Stimulated activated CD8-positive, alpha-beta memory T cell treated with anti-CD3 and anti-CD28 coated beads, Interleukin-7, amount 100 ng/mL, for 1 hour (primary cell): ENCODE measurements around the gene ZDHHC14.
"Not testable (repeated sequence)": the region's sequence is repeated elsewhere in the genome, so short reads cannot be mapped to it uniquely, and the experiment has no call there.

Experiments
- DNase-seq, 2 donors: peaks; one replicate each; pipeline ENCODE4 v3.0.0-alpha.2; 2020; ENCODE audit warnings: low read depth in 2 of 2

ZDHHC14 gene

DNA sequence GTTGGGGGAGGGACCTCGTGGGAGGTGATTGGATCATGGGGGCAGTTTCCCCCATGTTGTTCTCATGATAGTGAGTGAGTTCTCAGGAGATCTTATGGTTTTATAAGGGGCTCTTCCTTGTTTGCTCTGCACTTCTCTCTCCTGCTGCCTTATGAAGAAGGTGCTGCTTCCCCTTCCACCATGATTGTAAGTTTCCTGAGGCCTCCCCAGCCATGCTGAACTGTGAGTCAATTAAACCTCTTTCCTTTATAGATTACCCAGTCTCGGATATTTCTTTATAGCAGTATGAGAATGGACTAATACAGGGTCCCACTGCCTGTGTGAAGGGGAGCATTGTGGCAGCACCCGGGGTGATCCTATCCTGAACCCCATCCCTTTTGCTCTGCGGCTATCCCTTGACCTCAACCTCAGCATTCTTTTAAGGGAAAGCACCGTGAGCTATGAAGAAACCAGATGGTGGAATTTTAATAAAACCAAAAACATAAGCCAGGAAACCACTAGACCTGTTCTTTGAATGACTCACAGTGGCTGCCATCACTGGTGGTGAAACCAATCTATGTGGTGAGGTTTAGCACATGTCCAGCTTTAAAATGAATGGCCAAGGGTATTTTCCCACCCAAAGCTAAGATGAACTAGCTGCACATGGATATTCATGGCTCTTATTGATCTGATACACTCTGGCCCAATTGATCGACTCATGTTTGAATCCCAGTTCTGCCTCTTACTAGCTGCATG is 62.2 kb downstream of the ZDHHC14 start:
- DNase-seq, result no peak

DNA sequence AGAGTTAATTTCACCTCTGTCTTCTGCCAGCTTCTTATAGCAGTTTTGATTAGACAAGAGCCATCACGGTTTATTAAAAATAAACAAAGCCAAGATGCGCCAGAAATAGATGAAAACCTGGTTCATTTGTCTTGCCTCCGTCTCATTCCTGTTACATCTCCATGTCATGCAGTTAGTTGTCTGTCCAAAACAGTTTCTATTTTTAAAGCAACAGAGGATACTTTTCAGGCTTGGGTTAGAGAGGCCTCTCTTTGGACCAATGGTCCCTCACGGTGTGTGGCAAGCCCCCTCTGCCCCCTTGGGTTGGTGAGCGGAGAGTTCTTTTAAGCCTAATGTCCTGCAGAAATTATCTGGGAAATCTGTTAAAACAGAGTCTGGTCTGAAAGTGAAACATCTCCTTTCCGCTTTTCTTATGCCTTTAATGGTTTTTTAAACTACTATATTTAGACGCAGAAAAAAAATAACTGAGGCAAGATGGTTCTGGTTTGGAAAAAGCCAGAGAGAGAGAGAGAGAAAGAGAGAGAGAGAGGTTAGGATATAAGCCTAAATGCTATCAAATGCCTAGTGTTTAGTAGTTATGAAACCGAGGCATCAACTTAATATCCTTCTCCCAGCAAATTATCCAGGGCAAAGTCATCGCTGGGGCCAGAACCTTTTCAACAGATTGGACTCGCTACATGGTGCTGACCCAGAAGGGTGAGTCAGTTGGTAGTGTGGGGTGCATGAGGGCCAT is 64.5 kb downstream of the ZDHHC14 start:
- DNase-seq, result no peak

DNA sequence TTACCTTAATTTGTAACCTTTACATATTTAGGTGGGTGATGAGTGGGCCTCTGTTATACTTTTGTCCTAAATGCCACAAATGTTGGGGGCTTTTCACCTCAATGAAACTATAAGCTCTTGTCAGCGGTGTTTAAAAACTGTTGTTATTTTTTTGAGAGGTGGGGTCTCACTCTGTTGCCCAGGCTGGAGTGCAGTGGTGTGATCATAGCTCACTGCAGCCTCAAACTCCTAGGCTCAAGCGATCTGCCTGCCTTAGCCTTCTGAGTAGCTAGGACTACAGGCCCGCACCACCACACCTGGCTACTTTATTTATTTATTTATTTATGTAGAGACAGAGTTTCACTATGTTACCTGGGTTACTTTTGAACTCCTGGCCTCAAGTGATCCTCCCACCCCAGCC is 66.7 kb downstream of the ZDHHC14 start:
- DNase-seq, result no peak

DNA sequence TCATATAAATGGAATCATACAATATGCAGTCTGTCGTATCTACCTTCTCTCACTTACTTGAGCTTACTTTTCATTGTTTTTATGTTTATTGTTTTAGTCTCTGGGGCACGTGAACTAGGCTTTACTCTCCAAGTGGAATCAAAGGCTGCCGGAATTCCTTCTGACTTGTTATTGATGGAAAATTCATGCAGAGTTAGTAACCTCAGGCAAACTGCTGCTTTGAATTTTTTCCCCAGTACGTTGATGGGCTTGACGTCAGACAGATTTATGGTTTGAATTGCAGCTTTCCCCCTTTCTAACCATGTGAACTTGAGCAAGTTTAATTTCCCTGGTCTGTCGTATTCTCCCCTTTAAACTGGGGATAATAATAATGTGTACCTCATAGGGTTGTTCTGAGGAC is 68.6 kb downstream of the ZDHHC14 start:
- DNase-seq, result no peak

DNA sequence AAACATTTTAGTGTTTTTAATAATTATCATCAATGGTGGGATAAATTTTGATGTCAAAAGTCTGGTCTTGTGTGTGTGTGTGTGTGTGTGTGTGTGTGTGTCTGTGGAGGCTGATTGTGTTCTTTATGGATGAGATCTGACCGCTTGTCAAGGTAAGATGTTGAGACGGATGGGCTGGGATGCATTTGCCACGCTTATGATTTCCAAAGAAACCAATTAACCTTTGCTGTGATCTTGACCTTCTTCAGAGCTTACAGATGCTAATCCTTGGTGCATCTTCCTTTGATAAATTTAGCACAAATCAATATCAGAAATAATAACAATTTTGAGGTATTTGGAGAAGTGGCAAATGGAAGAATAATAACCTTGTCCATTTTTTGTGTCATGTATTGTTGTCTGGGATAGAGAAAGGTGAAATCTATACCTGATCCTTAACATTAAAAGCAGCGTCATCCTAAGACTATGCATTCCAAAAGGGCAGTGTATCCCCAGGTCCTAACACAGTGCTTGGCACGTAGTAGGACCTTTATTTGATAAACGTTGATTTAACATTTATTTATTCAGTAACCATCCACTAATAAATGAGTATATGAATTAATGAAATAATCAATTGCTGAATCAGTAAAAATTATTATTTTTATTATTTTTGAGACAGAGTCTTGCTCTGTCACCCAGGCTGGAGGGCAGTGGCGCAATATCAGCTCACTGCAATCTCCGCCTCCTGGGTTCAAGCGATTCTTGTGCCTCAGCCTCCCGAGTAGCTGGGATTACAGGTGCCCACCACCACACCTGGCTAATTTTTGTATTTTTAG is 70.1 kb downstream of the ZDHHC14 start:
- no peak for DNase-seq

DNA sequence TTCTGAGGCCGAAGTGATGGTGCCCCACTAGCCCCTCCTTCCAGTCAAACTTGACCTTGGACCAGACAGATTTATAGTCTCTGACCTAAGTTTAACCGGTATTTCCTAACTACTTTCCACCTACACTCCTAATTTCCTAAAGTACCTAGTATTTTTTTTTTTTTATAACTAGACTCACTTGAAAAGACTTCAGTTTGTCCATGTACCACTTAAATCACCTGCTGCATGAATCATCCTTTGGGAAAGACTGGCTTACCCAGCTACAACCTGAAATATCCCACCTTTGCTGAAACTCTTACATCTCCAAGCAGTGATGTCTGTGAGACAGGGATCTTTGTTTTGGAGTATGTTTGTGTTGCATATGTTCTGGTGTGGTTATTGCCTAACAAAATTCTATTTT is 71.1 kb downstream of the ZDHHC14 start:
- DNase-seq, result no peak

DNA sequence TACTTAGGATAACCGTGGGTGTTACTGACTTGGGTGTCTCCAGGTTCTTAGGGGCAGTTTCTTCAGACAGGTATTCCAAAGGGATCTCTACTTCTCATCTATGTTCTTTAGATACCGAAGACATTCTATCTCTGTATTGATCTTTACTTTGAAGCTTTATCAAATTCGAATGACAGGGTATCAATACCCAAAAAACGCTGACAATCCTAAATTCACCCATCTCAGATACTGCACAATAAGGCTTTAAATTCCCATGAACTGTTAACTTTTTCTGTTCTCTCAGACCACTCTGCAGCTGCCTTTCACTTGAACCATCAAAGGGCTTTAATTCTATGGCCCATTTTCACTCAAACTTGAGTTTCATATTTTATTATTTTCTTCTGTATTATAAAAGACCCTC is 72.1 kb downstream of the ZDHHC14 start:
- DNase-seq, result no peak

DNA sequence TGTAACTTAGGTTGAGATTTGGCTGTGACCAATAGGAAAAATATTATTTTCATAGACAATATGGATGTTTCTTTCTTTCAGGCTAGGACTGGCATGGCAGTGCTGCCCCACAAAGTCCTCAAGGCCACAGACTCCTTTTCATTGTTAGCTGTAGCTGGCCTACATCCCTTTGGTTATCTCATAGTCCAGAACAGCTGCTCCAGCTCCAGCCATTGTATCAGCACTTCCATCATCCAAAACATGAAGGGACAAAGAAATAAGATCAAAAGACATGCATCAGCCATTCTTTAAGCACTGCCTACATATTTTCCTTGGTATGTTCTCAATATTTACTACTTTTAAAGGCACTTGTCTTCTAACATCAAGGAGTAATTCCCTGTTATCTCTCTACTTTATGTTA is 73.0 kb downstream of the ZDHHC14 start:
- no peak for DNase-seq

DNA sequence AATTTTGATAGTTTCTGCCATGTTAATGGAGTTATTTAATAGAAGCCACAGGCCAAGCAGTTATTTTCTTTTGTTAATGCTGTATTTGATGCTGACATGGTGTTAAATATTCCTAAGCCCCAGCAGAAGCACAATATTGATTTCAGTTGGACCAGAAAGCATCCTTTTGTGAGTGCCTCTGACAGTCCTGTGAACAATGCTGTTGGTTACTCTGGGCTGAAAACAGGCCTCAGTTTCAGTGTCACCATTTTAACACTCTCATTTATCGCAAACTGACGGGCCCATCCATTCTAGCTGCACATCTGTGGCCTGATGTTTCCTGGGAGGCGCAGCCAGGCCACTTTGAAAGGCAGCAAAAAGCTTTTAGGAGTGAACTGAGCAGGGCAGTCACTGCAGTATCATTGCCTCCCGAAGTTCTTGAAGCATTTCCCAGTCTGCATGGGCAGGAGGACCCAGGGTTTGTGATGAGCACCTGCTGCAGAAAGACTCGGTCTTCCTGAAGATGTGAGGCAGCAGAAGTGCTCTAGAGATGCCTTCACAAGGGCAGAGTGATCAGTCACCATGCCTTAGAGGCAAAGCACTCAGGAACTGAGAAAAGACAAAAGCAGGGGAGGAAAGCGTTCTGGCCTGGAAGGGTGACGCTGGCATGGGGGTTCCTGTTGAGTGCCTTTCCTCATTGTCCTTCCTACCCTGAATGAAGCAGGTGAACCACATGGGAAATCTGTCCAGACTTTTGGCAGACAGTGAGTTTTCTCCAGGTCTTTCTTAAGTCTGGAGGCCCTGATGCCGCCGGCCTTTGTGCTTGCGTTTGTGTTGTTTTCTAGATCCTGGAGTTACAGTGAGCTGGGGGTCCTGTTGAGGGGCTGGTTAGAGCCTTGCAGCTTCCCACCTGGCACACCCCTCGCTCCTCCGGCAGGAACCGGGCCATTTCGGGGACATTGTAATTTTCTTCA is 74.0 kb downstream of the ZDHHC14 start:
- DNase-seq, result no peak

DNA sequence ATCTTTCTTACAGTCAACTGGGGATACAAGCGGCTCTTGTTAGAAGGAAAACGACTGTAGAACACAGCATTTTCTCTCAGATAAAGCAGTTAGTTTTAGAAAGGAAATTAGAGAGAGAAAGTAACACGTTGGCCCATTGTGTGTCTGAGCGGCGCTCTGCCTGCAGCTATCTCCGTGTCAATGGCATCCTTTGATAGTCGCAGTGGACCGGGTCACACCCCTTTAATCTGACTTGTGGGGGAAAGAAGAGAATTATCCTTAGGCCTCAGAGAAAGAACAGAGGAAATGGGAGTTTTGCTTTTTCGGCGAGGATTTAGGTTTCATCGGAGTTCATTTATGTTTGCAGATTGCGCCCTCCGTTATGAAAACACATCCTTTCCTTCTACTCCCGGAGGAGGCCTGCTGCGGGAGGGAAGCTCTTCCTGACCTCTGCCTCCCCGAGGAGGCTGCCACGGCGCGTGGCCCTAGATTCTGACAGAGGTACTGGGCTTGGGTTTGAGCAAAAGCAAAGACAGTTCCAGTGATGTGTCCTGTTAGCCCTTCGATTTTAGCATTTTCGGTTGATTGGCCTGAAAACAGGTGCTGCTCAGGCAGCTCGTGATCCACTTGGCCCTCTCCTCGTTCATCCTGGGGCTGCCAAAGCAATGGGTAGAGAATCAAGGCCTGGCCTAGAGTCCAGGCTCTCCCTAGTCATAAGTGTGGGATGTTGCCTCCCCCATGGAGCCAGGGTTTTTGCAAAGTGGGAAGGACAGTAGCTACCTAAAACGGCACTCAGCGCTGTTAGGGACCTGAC is 74.9 kb downstream of the ZDHHC14 start:
- DNase-seq, result no peak

DNA sequence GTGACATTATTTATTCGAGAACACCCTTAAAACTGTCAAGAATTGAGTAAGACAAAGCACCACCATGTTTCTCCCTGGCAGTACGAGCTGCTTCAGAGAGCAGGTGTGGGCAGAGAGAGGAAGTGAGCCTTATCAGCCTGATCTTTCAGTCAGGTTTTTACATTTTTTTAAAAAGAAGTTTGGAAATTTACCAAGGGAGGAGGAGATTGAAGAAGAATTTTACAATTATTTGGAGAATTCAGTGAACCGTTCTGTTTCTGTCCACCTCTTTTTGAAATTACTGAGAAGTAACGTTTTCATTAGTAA is 75.5 kb downstream of the ZDHHC14 start:
- DNase-seq, result no peak

DNA sequence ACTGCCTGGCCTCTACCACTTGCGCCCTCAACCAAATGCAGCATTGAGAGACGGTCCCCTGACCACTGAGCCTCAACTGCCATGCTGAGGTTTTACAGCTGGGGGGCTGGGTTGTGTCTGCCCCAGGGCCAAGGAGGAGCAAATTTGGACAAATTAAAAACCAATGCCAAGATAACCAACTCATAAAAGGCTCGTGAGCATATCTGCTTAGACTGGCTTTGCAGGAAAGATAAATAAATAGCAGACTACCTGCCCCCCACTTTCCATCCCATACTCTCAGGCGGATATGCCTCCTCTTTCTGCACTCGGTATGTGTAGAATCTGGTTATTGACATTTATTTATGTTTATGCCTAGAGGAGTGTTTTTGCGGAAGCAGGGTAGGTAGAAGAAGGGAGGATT is 76.8 kb downstream of the ZDHHC14 start:
- no peak for DNase-seq

DNA sequence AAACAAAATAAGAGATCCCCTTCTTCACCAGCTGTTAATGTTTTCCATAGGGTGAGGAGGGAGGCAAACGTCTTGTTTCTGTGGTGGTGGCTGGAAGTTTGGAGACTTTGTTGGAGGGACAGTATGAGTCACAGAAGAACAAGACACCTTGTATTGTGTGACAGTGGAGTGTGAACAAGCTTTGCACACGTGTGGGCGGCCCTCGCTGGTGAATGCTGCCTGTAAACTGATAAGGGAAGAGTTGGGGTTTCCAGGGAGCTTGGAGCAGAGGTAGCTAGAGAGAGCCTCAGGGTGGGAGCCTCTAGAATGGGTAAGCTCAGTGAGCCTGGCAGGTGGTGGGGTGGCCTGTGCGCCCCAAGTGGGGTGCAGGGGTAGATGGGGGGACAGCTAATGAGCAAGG is 78.3 kb downstream of the ZDHHC14 start:
- DNase-seq, result no peak

DNA sequence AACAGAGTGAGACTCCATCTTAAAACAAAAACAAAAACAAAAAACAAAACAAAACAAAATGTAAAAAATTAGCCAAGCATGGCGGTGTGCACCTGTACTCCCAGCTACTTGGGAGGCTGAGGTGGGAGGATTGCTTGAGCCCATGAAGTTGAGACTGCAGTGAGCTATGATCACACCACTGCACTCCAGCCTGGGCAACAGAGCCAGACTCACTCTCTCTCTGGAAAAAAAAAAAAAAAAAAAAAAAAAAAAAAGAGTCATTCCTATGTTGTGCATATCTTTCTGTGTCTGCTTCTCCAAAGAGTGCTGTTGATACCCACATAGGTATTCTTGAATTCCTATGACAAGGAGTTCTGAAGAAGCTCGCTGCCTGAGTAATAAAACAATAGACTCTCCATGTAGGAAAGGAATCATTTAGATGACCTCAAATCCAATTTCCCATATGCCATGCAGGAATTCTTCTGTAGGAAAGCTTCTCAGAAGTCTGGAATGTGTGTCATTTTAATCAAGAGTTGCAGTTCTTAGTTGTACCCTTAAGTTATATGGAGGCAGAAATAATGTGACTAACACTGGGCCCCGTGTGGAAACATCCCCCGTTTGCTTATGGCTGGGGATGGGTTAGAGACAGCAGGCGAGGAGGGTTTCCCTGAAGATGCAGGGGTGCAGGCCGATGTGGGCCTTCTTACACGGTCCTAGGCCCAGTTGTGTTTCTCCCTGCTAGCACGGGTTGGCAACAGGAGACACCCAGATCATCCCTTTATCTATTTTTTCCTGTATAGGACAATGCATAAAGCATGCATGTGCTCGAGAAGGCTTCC is 79.4 kb downstream of the ZDHHC14 start:
- DNase-seq, result no peak

DNA sequence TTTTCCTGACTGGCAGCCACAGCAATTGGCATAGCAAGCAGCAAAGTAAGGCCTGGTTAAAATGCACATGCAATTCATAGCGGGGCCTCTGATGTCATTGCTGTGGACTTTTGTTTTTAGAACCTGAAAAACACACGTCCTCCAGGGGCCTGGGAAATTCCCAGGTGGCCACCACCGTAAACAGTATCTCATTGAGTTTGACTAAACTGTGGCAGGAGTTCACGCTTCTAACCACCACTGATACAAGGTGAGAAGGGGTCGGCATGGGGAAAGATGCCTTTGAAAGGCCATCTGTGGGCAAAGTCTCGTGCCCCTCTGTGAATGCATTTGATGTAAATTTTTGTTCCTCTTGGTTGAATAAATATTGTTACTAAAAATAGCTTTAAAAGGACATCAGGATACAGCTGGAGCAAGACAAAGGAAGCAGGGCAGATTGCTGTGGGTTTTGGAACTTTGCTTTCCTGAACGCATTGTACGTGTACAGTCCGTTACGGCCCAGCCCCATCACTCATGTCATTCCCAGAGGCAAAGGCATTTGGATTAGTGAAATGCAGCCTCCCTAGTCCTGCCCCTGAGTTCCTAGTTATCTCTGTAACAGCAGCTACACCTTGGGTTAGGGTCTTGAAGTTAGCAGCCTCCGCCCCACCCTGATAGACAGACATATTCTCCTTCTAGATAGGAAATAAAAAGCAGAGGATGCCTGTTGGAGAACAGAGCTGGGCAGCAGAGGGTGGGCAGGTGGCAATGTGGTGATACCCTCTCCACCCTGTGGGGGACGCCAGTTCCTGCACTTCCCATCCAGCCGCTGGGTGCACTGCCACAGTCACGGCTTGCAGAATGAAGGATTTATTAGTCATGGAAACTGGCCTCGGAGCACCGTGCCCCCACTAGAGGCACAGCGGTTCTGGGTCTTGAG is 80.3 kb downstream of the ZDHHC14 start:
- no peak for DNase-seq

DNA sequence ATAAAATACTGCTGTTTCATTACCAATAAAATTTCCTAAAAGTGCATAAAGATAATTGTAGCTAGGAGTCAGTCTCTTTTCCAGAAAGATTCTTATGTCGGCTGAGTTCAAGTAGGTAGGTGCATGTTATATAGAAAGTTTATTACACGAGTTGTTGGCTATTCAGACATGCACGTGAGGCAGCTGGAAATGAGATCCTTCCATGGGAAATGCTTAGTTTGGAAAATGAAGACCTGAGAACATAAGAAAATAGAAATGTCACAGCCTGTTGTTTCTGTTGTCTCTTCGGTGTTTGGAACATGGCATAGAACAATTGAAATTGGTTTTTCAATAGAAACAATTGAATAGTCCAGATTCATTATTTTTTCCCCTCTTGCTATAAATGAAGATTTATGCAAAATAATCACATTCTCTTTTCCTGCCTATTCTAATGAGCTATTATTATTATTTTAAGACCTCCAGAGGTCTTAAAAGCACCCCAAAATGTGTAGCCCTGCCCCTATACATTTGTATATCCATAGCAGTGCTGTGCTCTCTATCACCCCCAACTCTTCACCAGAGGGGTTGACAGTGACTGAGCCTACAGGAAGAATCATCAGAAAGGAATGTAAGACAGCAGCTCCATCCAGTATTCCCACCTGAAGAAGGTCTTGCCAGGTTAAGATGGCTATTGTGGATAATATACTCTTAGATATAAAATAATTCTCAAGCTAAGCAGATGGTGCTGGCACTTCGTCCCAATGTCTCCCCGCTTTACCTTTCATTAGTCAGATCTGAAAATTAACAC is 82.2 kb downstream of the ZDHHC14 start:
- DNase-seq, result no peak

DNA sequence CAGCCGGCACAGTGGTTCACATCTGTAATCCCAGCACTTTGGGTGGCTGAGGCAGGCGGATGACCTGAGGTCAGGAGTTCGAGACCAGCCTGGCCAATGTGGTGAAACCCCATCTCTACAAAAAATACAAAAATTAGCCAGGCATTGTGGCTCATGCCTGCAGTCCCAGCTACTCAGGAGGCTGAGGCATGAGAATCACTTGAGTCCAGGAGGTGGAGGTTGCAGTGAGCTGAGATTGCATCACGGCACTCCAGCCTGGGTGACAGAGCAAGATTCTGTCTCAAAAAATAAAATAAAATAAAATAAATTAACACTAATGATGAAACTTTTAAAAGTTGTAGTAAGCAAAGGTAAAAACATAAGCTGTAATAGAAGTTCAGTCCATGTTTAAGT is 82.7 kb downstream of the ZDHHC14 start:
- not testable (repeated sequence) for DNase-seq
